GM12872 (cell line): Measurements from ENCODE around the gene MYEOV.
A peak's percentile ranks its signal among the peaks of the same experiment; 100 is the strongest.

ENCODE experiments used
- CTCF ChIP-seq: IDR thresholded peaks from 3 replicates; pipeline ENCODE4 v1.5.1; 2011; ENCODE audit warnings: low read depth, mild to moderate bottlenecking, low read length, moderate library complexity; ENCODE audit not compliant: insufficient read depth

Gene MYEOV

GRCh38 chr11:69288883-69289242 lies 5.1 kb upstream of the MYEOV start:
- TF ChIP-seq CTCF = no peak

- TF ChIP-seq CTCF = no peak
Observed at GRCh38 chr11:69290806-69291205, 3.1 kb upstream of the MYEOV start.

- no peak for TF ChIP-seq CTCF
Observed at GRCh38 chr11:69291459-69292110, 2.4 kb upstream of the MYEOV start.

GRCh38 chr11:69292221-69292648 lies 1.7 kb upstream of the MYEOV start:
- TF ChIP-seq CTCF = peak; percentile 95

GRCh38 chr11:69293087-69293486 lies 868 bp upstream of the MYEOV start:
- TF ChIP-seq CTCF = no peak

GRCh38 chr11:69294571-69295078 lies 670 bp downstream of the MYEOV start:
- TF ChIP-seq CTCF = no peak

- TF ChIP-seq CTCF = no peak
Observed at GRCh38 chr11:69295079-69295994, 1.4 kb downstream of the MYEOV start.
